Astrocyte of the cerebellum (primary cell): ENCODE data around the gene KIRREL2.

Experiments
- DNase-seq: peaks from one replicate; pipeline ENCODE4 v3.0.0-alpha.2; 2011; ENCODE audit warnings: low read depth
- H3K4me3 ChIP-seq: 2 replicates; pipeline ENCODE4 v1.5.1; 2011; ENCODE audit warnings: mild to moderate bottlenecking, low read depth, low read length, moderate library complexity
- CTCF ChIP-seq: IDR thresholded peaks from 2 replicates; pipeline ENCODE4 v1.5.1; 2012; ENCODE audit warnings: low read length, low read depth, moderate library complexity, mild to moderate bottlenecking; ENCODE audit errors: missing control alignments
- in situ Hi-C: cut with HindIII; loops from 2 replicates; pipeline ENCODE4 v1.10.0; 2017; ENCODE audit warnings: low sequenced_read_pairs

KIRREL2 gene

GRCh38 chr19:35897706-35898451, 41.2 kb downstream of the KIRREL2 start:
- no peak for DNase-seq
- in situ Hi-C loops, result no loop called here
- peak overlapping the region; percentile 72 for H3K4me3 ChIP-seq
- no peak for TF ChIP-seq CTCF

- in situ Hi-C loops, result no loop called here
- TF ChIP-seq CTCF, result no peak
- peak overlapping the region; percentile 72 for H3K4me3 ChIP-seq
- no peak for DNase-seq
These were observed 41.7 kb downstream of the KIRREL2 start for GRCh38 chr19:35898499-35898809.

DNA sequence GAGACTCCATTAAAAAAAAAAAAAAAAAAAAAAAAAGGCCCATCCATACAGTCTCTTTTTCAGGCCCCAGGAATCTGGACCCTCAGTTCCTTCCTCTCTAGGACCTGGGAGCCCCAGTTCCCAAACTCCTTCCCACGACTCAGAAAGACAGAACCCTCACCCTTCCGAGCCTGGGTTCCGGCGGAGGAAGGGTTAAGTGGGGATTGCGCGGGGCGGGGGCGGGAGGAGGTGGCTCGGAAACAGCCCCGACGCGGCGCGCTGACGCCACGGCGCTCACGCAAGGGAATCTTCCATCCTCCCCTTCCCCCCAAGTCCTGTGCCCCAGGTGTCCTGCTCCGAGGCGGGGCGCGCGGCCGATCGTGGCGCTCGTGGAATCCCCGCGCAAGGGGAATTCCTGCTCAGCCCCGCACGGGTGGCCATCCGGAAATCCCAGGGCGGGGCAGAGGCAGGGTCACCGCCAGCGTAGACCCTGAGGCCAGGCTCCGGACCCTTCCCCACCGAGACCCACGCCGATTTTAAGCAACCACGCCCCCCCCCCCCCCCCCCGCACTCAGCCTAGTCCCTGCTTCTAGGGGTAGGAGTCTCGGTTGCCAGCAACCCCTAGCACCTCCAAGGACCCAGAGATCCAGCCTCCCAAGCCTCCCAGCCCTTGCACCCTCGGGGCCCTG, 43.0 kb downstream of the KIRREL2 start:
- no peak for TF ChIP-seq CTCF
- DNase-seq, result peak; percentile 33
- H3K4me3 ChIP-seq, result peak overlapping the region; percentile 72
- in situ Hi-C loops, result loop anchor here (5.0 kb wide), 1 partner anchor 47 kb away; the partner anchor contains the start of gene NPHS1

DNA sequence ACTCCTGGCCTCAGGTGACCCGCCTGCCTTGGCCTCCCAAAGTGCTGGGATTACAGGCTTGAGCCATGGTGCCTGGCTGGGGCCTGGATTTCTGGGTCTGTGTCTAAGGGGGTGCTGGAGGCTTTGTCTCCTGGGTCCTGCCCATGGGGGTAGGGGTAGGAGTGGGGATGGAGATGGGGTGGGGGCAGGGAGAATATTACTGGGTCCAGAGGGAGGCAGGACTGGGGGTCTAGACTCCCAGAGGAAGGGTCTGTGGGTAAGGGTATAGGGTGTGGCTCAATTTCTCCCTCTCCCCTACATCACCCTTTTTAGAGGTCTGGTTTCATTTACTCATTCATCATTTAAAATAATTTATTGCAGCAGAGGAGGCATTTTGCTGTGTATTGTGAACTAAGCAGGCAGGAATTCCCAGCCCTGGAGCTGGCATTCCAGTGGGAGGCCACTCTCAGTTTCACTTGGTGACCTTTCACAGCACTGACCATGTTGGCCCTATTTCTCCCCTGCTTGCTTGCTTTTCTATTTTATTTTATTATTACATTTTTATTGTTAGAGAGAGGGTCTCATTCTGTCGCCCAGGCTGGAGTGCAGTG, 44.4 kb downstream of the KIRREL2 start:
- no peak for TF ChIP-seq CTCF
- H3K4me3 ChIP-seq, result peak overlapping the region; percentile 72
- no peak for DNase-seq
- in situ Hi-C loops, result loop anchor here (5.0 kb wide), 1 partner anchor 49 kb away; the partner anchor contains the start of gene NPHS1

DNA sequence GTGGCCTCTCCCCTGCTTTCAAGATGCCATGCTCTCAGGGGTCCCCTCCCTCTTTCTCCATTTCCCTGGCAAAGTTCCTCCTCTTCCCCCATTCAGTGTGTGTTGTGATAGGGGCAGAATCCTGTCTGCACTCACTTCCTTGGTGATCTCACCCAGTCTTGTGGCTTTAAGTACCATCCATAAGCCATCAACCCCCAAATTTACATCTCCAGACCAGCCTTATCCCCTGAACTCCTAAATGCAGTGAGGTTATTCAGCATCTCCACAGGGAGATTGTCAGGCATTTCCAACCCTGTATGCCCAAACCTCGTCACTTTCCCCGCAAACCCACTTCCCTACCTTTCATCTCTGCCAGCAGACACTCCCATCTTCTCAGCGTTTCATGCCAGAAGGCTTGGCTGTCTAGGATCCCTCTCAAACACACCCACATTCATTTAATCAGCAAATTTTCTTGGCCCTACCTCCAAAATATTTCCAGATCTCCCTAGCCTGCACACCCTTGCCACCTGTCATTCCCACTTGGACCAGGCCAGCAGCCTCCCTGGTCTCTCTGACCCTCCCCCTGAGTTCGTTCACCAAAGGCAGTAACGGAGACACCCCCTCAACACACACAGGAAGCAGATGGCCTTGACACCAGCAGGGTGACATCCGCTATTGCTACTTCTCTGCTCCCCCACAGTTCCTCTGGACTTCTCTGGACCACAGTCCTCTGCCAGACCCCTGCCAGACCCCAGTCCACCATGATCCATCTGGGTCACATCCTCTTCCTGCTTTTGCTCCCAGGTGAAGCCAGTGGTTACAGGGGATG, 45.3 kb downstream of the KIRREL2 start, which contains the start of gene HCST:
Gene HCST, plus strand, starts transcription at position 676 of the 808 bp plus-strand sequence. Its CDS starts 65 bp downstream, at position 741.
- peak within 1 kb of the TSS; percentile 27 for H3K4me3 ChIP-seq
- no peak for TF ChIP-seq CTCF
- no peak for DNase-seq
- in situ Hi-C loops, result loop anchor here (5.0 kb wide), 1 partner anchor 50 kb away; the partner anchor contains the start of gene NPHS1

DNA sequence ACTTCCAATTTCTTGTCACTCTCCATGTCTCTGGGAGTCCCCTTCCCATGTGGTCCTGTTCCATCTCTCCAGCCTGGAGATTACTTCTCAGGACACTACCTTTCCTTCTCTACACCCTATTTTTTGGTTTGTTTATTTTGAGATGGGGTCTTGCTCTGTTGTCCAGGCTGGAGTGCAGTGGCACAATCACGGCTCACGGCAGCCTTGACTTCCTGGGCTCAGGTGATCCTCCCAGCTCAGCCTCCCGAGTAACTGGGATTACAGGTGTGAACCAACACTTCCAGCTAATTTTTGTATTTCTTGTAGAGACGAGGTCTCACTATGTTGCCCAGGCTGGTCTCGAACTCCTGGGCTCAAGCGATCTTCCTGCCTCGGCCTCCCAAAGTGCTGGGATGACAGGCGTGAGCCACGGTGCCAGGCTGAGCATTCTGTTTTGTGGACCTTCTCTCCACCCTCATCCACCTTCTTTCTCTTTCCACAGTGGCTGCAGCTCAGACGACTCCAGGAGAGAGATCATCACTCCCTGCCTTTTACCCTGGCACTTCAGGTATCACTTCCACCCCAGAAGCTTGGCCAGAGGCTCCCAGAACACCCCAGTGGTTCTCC, 46.3 kb downstream of the KIRREL2 start:
- no peak for DNase-seq
- peak overlapping the region; percentile 27 for H3K4me3 ChIP-seq
- no peak for TF ChIP-seq CTCF
- in situ Hi-C loops, result loop anchor here (5.0 kb wide), 1 partner anchor 51 kb away; the partner anchor contains the start of gene NPHS1
